Left ventricle myocardium superior (tissue), 1 donor: ENCODE results near the gene COL5A1. TPM values are rescaled to one million over a fixed set of nuclear protein-coding genes. Genes with fewer than 3 reads are reported as not detected.

ENCODE experiments used
- ATAC-seq: fragments of 200-7000 bp; cut with Tn5 transposase; one replicate; pipeline ENCODE4 v1.9.1; 2020; ENCODE audit warnings: mild to moderate bottlenecking, moderate library complexity
- DNase-seq: peaks from one replicate; pipeline ENCODE4 v3.0.0-alpha.2; 2020
- intact Hi-C: fragments of 100-400 bp; cut with micrococcal nuclease; formaldehyde crosslinking; loops from one replicate; pipeline ENCODE4 v1.11.0; 2022
- microRNA-seq: library from miRNA; unstranded; fragments of <30 nt; microRNA quantifications from one replicate; pipeline ENCODE4 v1.2.0, GENCODE V29; 2020; ENCODE audit warnings: borderline number of aligned reads
- total RNA-seq: library from RNA; stranded (reverse); fragmentation: NEBNext Ultra II Directional; extraction: Animal tissue kit (Norgen Biotek cat#: 25700); gene quantifications from one replicate; pipeline ENCODE4 v1.2.1, GENCODE V29; 2021
- donor health status: DM: no; HTN: yes; CAD: no; lungs with severe emphysema.

COL5A1 gene
- total RNA-seq, 1 donor from 2014 or later = 14.8 TPM

GRCh38 chr9:134884492-134884891 lies 242.9 kb downstream of the COL5A1 start:
- no peak for ATAC-seq
- intact Hi-C loops = no loop called here
- no peak for DNase-seq

- no peak for ATAC-seq
These were observed 243.5 kb downstream of the COL5A1 start for GRCh38 chr9:134885001-134885678.

GRCh38 chr9:134885679-134886412 lies 244.2 kb downstream of the COL5A1 start:
- intact Hi-C loops = no loop called here
- ATAC-seq (no peak), DNase-seq (no peak)

More at GRCh38 chr9:134885001-134885678, 243.5 kb downstream of the COL5A1 start:
- no peak for DNase-seq
- intact Hi-C loops = no loop called here

- intact Hi-C loops = no loop called here
- ATAC-seq = no peak
These were observed 244.9 kb downstream of the COL5A1 start for GRCh38 chr9:134886413-134886913.

GRCh38 chr9:134887219-134887618 lies 245.6 kb downstream of the COL5A1 start:
- no peak for ATAC-seq
- intact Hi-C loops = no loop called here
- DNase-seq = no peak

More at GRCh38 chr9:134886413-134886913, 244.9 kb downstream of the COL5A1 start:
- no peak for DNase-seq

GRCh38 chr9:134887686-134888602 lies 246.3 kb downstream of the COL5A1 start:
- ATAC-seq = no peak
- intact Hi-C loops = no loop called here
- no peak for DNase-seq

GRCh38 chr9:134888603-134889190 lies 247.1 kb downstream of the COL5A1 start:
- intact Hi-C loops = no loop called here
- no peak for ATAC-seq
- no peak for DNase-seq

GRCh38 chr9:134889386-134890154 lies 248.0 kb downstream of the COL5A1 start:
- no peak for ATAC-seq
- intact Hi-C loops = no loop called here
- no peak for DNase-seq

- ATAC-seq = no peak
- intact Hi-C loops = no loop called here
These were observed 248.5 kb downstream of the COL5A1 start for GRCh38 chr9:134890155-134890495.

GRCh38 chr9:134891053-134891452 lies 249.4 kb downstream of the COL5A1 start:
- DNase-seq (no peak), ATAC-seq (no peak)
- intact Hi-C loops = no loop called here

More at GRCh38 chr9:134890155-134890495, 248.5 kb downstream of the COL5A1 start:
- no peak for DNase-seq

- intact Hi-C loops = no loop called here
- ATAC-seq = no peak
- no peak for DNase-seq
These were observed 250.1 kb downstream of the COL5A1 start for GRCh38 chr9:134891713-134892112.

GRCh38 chr9:134892221-134892620 lies 250.6 kb downstream of the COL5A1 start:
- intact Hi-C loops = no loop called here
- ATAC-seq (no peak), DNase-seq (no peak)

- no peak for ATAC-seq
- intact Hi-C loops = no loop called here
These were observed 251.3 kb downstream of the COL5A1 start for GRCh38 chr9:134892820-134893420.

More at GRCh38 chr9:134892820-134893420, 251.3 kb downstream of the COL5A1 start:
- DNase-seq = no peak

Small RNA genes lying within 50 kb of the gene (microRNA-seq; reads per million reads assigned to microRNA genes)
- gene MIR3689A (not detected), gene MIR3689B (not detected), gene MIR3689C (not detected), gene MIR3689D1 (not detected), gene MIR3689D2 (not detected), gene MIR3689E (not detected), gene MIR3689F (not detected)

Other genes starting within 250 kb of the COL5A1 start
- gene FCN2, start 239.0 kb downstream of the COL5A1 start, total RNA-seq = not detected